Nephron (organoid): Measurements from ENCODE around the gene NR1I2.
A peak's percentile ranks its signal among the peaks of the same experiment; 100 is the strongest.

Source experiments
- H3K27ac Mint-ChIP-seq, 3 experiments: 2 replicates each; pipeline ENCODE4 v1.8.0; 2020; ENCODE audit warnings: mixed read lengths in 3 of 3, mild to moderate bottlenecking in 2 of 3, moderate library complexity in 1 of 3
- H3K27me3 Mint-ChIP-seq: 2 replicates; pipeline ENCODE4 v1.8.0; 2021; ENCODE audit warnings: low read depth, mild to moderate bottlenecking, moderate library complexity, mixed read lengths
- H3K36me3 Mint-ChIP-seq: 2 replicates; pipeline ENCODE4 v1.8.0; 2020; ENCODE audit warnings: low read depth, mixed read lengths
- H3K4me1 Mint-ChIP-seq: 2 replicates; pipeline ENCODE4 v1.8.0; 2020; ENCODE audit warnings: mixed read lengths
- H3K4me3 Mint-ChIP-seq, 3 experiments: 2 replicates each; pipeline ENCODE4 v1.8.0; 2020; ENCODE audit warnings: mild to moderate bottlenecking in 3 of 3, mixed read lengths in 3 of 3, moderate library complexity in 2 of 3
- H3K9me3 Mint-ChIP-seq: 2 replicates; pipeline ENCODE4 v1.8.0; 2020; ENCODE audit warnings: mixed read lengths
- CTCF ChIP-seq, 3 experiments: fragments of 200-600 bp; sonication (generic); IDR thresholded peaks; one replicate each; pipeline ENCODE4 v1.5.0; 2021; ENCODE audit warnings: antibody characterized with exemption in 3 of 3; ENCODE audit not compliant: unreplicated experiment in 3 of 3

Gene NR1I2

GRCh38 chr3:119815716-119816115, 33.8 kb downstream of the NR1I2 start:
- H3K27me3 Mint-ChIP-seq = peaks cover 4% of the 10 kb centered on the region
- H3K27ac Mint-ChIP-seq = no peak overlapping the region
- no peaks in the 10 kb centered on the region for H3K9me3 Mint-ChIP-seq
- H3K4me3 Mint-ChIP-seq = no peak overlapping the region
- no peak for TF ChIP-seq CTCF (IDR thresholded peaks at IDR 0.05; ENCODE audit: unreplicated experiment in 3 of 3)
- peaks cover 6% of the 10 kb centered on the region for H3K4me1 Mint-ChIP-seq
- no peaks in the 10 kb centered on the region for H3K36me3 Mint-ChIP-seq

DNA sequence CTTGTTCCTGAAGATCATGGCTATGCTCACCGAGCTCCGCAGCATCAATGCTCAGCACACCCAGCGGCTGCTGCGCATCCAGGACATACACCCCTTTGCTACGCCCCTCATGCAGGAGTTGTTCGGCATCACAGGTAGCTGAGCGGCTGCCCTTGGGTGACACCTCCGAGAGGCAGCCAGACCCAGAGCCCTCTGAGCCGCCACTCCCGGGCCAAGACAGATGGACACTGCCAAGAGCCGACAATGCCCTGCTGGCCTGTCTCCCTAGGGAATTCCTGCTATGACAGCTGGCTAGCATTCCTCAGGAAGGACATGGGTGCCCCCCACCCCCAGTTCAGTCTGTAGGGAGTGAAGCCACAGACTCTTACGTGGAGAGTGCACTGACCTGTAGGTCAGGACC, 35.2 kb downstream of the NR1I2 start:
- Mint-ChIP-seq H3K9me3 (no peaks in the 10 kb centered on the region), H3K4me1 (peaks cover 13% of the 10 kb centered on the region), H3K4me3 (no peak overlapping the region), H3K36me3 (no peaks in the 10 kb centered on the region), H3K27ac (no peak overlapping the region), H3K27me3 (peaks cover 4% of the 10 kb centered on the region)
- TF ChIP-seq CTCF (IDR thresholded peaks at IDR 0.05; ENCODE audit: unreplicated experiment in 3 of 3) = no peak

DNA sequence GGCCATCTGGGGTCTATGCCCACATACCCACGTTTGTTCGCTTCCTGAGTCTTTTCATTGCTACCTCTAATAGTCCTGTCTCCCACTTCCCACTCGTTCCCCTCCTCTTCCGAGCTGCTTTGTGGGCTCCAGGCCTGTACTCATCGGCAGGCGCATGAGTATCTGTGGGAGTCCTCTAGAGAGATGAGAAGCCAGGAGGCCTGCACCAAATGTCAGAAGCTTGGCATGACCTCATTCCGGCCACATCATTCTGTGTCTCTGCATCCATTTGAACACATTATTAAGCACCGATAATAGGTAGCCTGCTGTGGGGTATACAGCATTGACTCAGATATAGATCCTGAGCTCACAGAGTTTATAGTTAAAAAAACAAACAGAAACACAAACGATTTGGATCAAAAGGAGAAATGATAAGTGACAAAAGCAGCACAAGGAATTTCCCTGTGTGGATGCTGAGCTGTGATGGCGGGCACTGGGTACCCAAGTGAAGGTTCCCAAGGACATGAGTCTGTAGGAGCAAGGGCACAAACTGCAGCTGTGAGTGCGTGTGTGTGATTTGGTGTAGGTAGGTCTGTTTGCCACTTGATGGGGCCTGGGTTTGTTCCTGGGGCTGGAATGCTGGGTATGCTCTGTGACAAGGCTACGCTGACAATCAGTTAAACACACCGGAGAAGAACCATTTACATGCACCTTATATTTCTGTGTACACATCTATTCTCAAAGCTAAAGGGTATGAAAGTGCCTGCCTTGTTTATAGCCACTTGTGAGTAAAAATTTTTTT, 35.9 kb downstream of the NR1I2 start:
- TF ChIP-seq CTCF (IDR thresholded peaks at IDR 0.05; ENCODE audit: unreplicated experiment in 3 of 3) = no peak
- Mint-ChIP-seq H3K36me3 (no peaks in the 10 kb centered on the region), H3K27me3 (peaks cover 4% of the 10 kb centered on the region), H3K4me1 (peaks cover 13% of the 10 kb centered on the region), H3K4me3 (no peak overlapping the region), H3K27ac (no peak overlapping the region), H3K9me3 (no peaks in the 10 kb centered on the region)

GRCh38 chr3:119818937-119819336, 37.0 kb downstream of the NR1I2 start:
- peaks cover 13% of the 10 kb centered on the region for H3K4me1 Mint-ChIP-seq
- peak overlapping the region in 1 of 3 experiments; percentile 30 for H3K27ac Mint-ChIP-seq
- H3K36me3 Mint-ChIP-seq = peaks cover 7% of the 10 kb centered on the region
- TF ChIP-seq CTCF (IDR thresholded peaks at IDR 0.05; ENCODE audit: unreplicated experiment in 3 of 3) = no peak
- no peaks in the 10 kb centered on the region for H3K9me3 Mint-ChIP-seq
- peaks cover 4% of the 10 kb centered on the region for H3K27me3 Mint-ChIP-seq
- no peak overlapping the region for H3K4me3 Mint-ChIP-seq

DNA sequence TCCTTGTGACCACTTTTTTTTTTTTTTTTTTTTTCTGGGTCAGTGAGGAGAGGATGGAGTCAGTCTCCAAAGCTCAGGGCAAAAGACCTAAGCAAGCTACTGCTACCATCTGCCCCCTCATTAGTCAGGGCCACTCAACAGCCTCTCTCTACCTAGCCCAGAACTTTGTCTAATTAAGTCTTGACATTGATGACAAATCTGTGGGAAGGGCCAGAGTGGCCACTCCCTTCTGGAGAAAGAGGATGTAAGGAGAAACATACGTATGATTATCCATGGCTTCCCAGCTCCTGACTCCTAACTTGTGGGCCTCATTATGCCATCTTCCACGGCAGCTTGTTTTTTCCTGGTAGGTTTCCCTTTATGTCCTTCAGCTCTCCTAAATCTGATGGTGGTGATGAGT, 37.9 kb downstream of the NR1I2 start:
- Mint-ChIP-seq H3K4me1 (peaks cover 13% of the 10 kb centered on the region), H3K36me3 (peaks cover 10% of the 10 kb centered on the region), H3K4me3 (no peak overlapping the region), H3K27ac (no peak overlapping the region), H3K27me3 (peaks cover 4% of the 10 kb centered on the region), H3K9me3 (no peaks in the 10 kb centered on the region)
- TF ChIP-seq CTCF (IDR thresholded peaks at IDR 0.05; ENCODE audit: unreplicated experiment in 3 of 3) = no peak

GRCh38 chr3:119825820-119826219, 43.9 kb downstream of the NR1I2 start:
- peak overlapping the region in 1 of 3 experiments; percentile 46 for H3K27ac Mint-ChIP-seq
- peaks cover 23% of the 10 kb centered on the region for H3K4me1 Mint-ChIP-seq
- no peak overlapping the region for H3K4me3 Mint-ChIP-seq
- no peak for TF ChIP-seq CTCF (IDR thresholded peaks at IDR 0.05; ENCODE audit: unreplicated experiment in 3 of 3)
- no peaks in the 10 kb centered on the region for H3K27me3 Mint-ChIP-seq
- peaks cover 34% of the 10 kb centered on the region for H3K36me3 Mint-ChIP-seq
- no peaks in the 10 kb centered on the region for H3K9me3 Mint-ChIP-seq
